T-helper 1 cell (primary cell): ENCODE measurements around the gene KLHL12.

Source experiments
- DNase-seq, 5 donors: peaks; one replicate each; pipeline ENCODE4 v3.0.0-alpha.2; 2012 to 2020
- total RNA-seq, 4 donors: gene quantifications; one replicate each; lab custom pipeline; 2026; lab: John Stamatoyannopoulos, UW

KLHL12 gene
- total RNA-seq, result 27.3 to 36.5 (median 31.5) reads per million in 4 donors

GRCh38 chr1:202926581-202927491 lies at the start of gene KLHL12:
Gene KLHL12, minus strand, starts transcription at chr1:202927234. Its CDS starts 2,072 bp downstream, at chr1:202925162.
- peak; percentile 88 to 96 (median 93) for DNase-seq

- DNase-seq, result no peak
These were observed 49.6 kb upstream of the KLHL12 start for GRCh38 chr1:202976633-202977032.

GRCh38 chr1:202974856-202975255 lies 47.8 kb upstream of the KLHL12 start:
- no peak for DNase-seq

DNA sequence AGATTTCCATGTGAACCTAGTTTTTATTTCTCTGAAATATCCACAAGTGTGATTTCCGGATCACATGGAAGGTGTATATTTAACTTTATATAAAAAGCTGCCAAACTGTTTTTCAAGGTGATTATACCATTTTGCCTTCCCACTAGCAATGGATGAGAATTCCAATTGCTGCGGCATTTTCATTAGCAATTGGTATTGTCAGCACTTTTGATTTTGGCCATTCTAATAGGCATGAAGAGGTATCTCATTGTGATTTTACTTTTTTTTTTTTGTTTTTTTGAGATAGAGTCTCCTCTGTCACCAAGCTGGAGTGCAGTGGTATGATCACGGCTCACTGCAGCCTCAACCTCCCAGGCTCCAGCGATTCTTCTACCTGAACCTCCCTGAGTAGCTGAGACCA lies 45.0 kb upstream of the KLHL12 start:
- DNase-seq, result no peak

DNA sequence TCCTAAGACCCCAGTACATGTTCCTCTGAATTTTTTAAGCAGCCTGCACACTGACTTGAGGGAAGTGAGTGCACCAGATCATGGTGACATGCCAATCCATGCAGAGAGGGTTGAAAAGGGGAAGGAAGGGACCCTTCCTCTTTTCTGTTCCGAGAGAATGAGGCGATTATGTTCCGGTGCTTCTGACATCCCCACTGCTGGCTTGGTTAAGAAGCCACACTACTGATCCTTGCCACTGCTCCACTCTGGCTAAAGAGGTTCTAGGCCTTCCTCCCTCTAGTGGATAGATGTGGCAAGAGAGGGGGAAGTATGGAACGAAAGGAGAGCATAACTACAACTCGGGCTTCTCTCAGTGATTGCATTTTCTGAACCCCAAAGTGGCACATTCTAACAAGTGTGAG lies 41.9 kb upstream of the KLHL12 start:
- DNase-seq, result peak in 2 of 5 donors; percentile 6 to 66

DNA sequence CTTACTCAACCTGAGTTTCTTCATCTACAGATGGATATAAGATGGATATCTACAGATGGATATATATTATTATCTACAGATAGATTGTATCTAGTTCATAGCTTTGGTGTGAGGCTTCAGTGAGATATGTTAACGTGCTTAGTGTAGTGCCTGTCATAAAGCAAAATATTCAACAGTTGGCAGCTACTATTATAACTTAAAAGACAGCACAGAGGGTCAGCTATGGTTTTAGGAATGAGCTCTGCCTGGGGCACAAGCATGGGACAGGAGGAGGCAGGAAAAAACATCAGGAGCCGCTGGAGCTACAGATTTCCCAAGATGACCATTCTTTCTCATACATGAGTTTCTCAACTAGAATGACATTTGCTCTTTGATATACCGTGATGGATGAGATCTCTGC lies 41.3 kb upstream of the KLHL12 start:
- no peak for DNase-seq

GRCh38 chr1:202967684-202968281 lies 40.7 kb upstream of the KLHL12 start:
- DNase-seq, result peak in 2 of 5 donors; percentile 10 to 48

GRCh38 chr1:202966006-202966898 lies 39.2 kb upstream of the KLHL12 start:
- DNase-seq, result no peak

DNA sequence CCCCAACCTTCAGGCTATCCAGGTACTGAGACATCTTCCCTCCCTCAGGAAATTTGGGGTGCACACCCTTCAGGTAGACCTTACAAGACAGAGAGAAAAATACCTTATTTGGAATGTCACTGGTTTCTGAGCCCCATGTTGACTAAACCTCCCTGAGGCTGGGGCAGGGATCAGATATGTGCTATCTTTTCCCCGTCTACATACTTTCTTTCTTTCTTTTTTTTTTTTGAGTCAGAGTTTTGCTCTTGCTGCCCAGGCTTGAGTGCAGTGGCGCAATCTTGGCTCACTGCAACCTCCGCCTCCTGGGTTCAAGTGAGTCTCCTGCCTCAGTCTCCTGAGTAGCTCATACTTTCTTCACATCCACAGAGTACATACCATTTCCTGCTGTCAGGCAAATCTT lies 38.4 kb upstream of the KLHL12 start:
- DNase-seq, result no peak

GRCh38 chr1:202964791-202965410 lies 37.9 kb upstream of the KLHL12 start:
- no peak for DNase-seq

DNA sequence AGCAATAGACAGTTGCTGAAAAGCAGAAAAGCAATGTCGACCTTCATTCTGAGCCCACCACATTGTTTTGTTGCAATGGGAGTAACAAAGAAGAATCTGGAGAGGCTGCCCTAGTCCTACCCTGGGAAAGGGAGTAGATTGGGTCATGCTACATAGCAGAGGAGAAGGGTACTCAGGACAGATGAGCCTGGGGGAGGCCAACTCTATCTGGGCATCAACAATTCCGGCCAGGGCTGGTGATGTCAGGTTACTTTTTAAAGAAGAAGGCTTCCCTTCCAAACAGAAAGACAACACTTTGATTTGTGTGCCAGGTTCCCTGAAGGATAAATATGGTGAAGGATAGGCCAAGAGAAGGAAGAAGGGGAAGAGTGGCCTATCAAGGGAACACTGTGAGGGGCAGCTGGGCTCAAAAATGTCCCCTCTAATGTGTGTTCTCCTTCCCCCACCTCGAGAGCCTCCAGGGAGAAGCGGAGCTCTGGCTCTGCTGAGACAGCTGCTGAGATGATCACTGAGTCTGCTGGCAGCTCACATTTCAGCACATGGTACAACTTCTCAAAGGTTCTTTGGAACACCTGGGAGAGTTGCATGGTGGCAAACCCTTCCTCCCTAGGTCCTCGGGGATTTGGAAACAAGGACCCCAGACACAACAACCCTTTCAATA lies 34.3 kb upstream of the KLHL12 start:
- no peak for DNase-seq

- DNase-seq, result no peak
These were observed 32.2 kb upstream of the KLHL12 start for GRCh38 chr1:202959276-202959620.

GRCh38 chr1:202958544-202959275 lies 31.7 kb upstream of the KLHL12 start:
- peak in 1 of 5 donors; percentile 7 for DNase-seq

GRCh38 chr1:202957733-202958543 lies 30.9 kb upstream of the KLHL12 start, which contains the start of gene ADIPOR1:
Gene ADIPOR1, minus strand, starts transcription at chr1:202958312. Its CDS starts 7,242 bp downstream, at chr1:202951070.
- peak; percentile 89 to 95 (median 92) for DNase-seq

GRCh38 chr1:202956969-202957368 lies 29.9 kb upstream of the KLHL12 start:
- no peak for DNase-seq

- DNase-seq, result no peak
These were observed 27.2 kb upstream of the KLHL12 start for GRCh38 chr1:202954057-202954745.

- no peak for DNase-seq
These were observed 26.4 kb upstream of the KLHL12 start for GRCh38 chr1:202953392-202953791.

DNA sequence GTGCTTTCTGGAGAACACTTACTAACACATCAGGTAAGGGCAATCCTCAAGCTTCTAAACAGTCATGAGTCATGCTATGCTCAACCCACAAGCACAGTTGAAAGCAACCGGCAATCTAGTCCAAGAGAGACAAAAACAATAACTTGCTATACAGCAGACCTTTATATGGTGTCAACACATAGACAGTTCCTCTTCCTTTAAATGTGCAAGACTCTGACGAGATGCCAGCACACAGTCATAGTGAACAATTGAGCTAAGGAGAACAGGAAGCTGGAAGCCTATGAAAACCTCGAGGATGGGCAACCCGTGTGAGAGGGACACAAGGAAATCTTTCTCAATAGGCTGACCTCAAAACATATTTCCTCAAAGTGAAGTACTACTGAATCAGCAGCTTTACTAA lies 25.8 kb upstream of the KLHL12 start:
- DNase-seq, result peak in 1 of 5 donors; percentile 36

- DNase-seq, result no peak
These were observed 25.1 kb upstream of the KLHL12 start for GRCh38 chr1:202952099-202952498.

- no peak for DNase-seq
These were observed 24.4 kb upstream of the KLHL12 start for GRCh38 chr1:202951437-202951836.
